HEK293T (cell line): Measurements from ENCODE around the gene DSCAM.

Experiments
- SUZ12 ChIP-seq: fragments of 450-650 bp; IDR thresholded peaks from 2 replicates; pipeline ENCODE4 v1.6.1; 2016; ENCODE audit warnings: mild to moderate bottlenecking
- TARDBP ChIP-seq: fragments of 450-650 bp; IDR thresholded peaks from 2 replicates; pipeline ENCODE4 v1.6.1; 2016

- TF ChIP-seq SUZ12, result no peak
- no peak for TF ChIP-seq TARDBP
Measured at GRCh38 chr21:40675017-40675416, 171.9 kb downstream of the DSCAM start.
